VCaP (cell line): ENCODE results near the gene CERS6.

Experiments
- H3K27ac ChIP-seq: fragments of 450-650 bp; 2 replicates; pipeline ENCODE4 v1.5.1; 2017
- TF ChIP-seq, protein P1 (sequence below): fragments of 450-650 bp; conservative IDR thresholded peaks from 2 replicates; pipeline ENCODE4 v1.5.1; 2017; ENCODE audit warnings: mild to moderate bottlenecking, moderate library complexity

The CERS6 gene

DNA sequence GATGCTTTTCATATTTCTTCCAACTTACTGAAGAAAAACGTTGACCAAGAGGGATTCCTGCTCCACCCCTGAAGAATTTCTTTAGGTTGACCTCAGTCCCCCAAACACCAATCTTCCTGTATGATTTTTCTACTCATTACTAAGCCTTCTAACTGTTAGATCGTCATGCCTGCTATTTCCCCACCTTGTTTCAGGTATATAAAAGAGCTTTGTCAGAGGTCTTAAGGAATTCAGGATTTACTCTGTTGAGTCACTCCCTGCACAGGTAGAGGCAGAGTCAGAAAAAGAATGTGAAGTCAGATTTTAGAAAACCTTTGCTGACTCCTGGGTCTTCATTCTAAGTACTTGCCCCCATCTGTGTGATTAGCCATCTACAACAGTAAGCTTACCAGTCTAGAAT, 262.6 kb downstream of the CERS6 start:
- TF ChIP-seq, protein P1, sequence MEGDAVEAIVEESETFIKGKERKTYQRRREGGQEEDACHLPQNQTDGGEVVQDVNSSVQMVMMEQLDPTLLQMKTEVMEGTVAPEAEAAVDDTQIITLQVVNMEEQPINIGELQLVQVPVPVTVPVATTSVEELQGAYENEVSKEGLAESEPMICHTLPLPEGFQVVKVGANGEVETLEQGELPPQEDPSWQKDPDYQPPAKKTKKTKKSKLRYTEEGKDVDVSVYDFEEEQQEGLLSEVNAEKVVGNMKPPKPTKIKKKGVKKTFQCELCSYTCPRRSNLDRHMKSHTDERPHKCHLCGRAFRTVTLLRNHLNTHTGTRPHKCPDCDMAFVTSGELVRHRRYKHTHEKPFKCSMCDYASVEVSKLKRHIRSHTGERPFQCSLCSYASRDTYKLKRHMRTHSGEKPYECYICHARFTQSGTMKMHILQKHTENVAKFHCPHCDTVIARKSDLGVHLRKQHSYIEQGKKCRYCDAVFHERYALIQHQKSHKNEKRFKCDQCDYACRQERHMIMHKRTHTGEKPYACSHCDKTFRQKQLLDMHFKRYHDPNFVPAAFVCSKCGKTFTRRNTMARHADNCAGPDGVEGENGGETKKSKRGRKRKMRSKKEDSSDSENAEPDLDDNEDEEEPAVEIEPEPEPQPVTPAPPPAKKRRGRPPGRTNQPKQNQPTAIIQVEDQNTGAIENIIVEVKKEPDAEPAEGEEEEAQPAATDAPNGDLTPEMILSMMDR: no peak
- H3K27ac ChIP-seq: no peak overlapping the region

DNA sequence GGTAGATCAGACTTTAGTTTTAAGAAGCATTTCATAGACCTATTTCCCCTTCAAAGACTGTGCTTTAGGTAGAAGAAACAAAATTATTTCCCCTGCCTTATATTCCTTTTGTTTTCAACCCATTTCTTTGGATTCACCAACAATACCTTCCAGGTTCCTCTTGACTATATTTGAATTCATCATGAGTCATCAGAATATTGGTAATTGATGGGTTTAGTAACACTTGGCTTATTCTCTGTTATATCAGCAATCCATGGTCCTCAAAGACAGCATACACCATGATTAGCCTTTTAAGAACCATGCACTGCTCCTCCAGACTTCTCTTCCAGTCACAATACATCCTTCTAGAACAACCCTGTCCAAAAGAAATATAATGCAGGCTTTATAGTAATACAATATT, 263.4 kb downstream of the CERS6 start:
- no peak overlapping the region for H3K27ac ChIP-seq
- TF ChIP-seq, protein P1: no peak

DNA sequence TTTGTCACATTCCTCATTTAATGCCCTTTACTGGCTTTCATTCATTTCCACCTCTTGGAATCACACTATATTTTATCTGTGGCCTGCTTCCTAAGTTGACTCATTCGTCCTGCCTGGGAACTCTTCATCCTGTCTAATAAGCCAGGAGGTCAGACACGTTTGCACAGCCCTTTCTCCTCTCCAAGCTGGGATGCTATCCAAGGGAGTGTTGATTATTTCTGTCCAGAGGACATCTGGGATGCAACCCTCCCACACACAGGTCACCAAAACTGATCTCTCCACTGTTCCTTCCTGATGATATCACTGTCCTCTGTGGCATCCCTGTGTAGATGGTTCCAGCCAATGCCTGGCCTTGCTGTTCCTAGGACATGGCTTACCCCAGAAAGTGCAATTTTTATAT, 266.5 kb downstream of the CERS6 start:
- no peak overlapping the region for H3K27ac ChIP-seq
- TF ChIP-seq, protein P1: no peak

DNA sequence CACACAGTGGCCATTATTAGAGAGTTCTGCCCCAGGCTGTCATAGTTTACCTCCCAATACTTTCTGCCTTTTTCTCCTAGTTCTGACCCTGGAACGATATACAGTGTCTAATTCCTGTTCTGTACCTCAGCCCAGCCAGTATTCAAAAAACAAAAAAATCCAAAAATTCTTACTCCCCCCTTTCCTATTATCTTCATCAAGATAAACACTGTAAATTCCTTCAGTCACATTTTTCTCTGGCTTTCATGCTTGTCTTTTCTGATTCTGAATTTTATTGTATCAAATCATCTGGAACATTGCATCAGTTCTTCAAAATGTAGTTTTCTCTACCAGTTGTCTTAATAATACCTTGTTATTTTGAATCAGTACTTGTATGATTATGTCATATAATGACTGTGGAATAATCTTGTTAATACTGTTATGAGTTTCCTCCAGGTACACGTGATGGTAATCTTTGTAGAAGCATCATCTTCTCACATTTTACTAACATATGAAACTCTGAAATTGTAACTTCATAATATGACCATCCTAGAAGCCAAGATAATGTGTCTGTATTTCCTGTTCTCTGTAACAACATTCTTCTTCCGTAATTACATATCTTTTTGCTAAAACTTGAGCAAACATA, 267.3 kb downstream of the CERS6 start:
- H3K27ac ChIP-seq: no peak overlapping the region
- TF ChIP-seq, protein P1: no peak

DNA sequence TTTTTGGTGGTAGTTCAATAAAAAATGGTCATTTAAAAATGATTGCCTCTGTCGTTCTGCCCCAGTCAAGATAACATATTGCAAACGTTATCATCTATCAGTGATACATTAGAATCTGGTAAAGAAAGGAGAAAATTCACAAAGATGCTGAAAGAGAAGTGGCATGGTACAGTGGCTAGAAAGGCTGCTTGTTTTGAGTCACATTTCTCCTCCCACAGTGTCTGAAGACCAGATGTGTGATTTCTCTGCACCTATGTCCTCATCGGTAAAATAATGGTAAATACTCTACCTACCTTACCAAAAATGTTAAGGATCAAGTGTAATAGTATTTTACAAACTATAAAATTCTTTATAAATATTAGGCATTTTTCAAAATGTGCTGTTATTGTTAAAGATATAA, 270.3 kb downstream of the CERS6 start:
- H3K27ac ChIP-seq: no peak overlapping the region
- TF ChIP-seq, protein P1: no peak

DNA sequence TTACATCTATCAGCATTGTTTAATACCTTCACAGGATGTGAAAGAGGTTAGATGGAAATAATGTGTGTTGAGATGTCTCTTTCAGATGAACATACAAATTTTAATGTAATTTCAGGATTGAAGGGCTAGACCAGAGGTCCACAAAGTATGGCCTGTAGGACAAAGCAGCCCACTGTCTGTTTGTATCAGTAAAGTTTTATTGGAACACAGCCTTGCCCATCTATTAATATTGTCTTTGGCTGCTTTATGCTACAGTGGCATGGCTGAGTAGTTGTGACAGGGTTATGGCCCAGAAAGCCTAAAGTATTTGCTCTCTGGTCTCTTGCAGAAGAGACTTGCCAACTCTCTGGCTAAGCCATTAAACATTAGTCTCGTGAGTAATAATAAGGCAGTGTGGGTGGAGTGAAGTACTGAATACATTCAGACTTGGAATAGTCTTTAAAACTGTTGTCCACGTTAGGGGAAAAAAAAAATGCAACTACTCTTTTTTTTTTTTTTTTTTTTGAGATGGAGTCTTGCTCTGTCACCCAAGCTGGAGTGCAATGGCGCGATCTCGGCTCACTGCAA, 271.9 kb downstream of the CERS6 start:
- no peak overlapping the region for H3K27ac ChIP-seq
- TF ChIP-seq, protein P1: no peak

DNA sequence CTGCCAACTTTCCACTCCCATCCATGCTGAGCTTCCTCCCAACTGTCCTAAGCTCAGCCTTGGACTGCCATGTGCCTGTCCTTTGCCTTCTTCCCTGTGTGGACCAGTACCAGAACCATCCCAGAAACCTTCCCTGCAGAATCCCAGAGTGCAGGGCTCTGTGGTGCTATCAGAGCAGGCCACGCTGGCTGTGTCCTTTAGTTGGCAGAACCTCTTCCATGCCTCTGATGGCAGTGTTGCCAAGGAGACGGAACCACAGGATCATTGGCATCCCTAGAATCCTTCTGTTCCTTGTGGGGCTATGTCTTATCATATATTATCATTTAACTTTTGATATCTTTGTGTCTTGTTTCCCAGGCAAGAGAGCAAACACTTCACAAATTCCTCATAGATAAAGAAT, 273.4 kb downstream of the CERS6 start:
- TF ChIP-seq, protein P1: no peak
- H3K27ac ChIP-seq: no peak overlapping the region
